ENCODE data around the gene MAMDC2. TPM values are rescaled to one million over a fixed set of nuclear protein-coding genes. Genes with fewer than 3 reads are reported as not detected.

Gene MAMDC2
- total and polyA plus RNA-seq, 2 of the 4 experiments (the other 2 are of a cell fraction) = 5.0 to 5.2 TPM

DNA sequence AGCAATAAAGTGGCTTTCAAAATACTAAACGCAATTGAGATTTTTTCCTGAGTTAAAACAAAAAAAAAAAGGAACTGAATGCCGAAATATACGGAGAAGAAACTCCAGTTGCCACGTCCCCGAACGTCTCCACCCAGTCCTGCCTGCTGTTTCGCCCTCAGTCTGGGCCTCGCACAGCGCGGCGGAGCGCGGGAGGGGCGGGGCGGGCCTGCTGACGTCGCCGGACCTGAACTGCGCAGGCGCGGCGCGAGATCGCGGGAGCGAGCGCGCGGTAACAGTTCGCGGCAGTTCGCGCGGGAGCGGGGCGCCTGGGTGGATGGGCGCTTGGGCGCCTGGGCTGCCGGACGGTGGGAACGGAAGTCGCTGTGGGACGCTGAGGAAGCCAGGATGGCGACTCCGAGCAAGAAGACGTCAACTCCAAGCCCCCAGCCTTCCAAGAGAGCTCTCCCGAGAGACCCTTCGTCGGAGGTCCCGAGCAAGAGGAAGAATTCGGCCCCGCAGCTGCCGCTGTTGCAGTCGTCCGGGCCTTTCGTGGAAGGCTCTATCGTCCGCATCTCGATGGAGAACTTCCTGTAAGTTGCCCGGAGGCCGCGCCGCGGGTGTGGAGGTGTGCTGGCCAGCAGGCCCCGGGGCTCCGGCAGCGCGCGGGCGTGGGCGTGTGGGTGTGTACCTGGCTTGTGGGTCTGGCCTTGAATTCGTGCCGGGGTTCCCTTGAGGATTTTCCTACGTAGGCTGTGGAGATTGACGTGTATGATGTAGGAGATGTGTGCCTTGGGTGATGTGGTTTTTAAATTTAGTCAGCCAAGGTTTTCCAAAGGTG is 215.3 kb downstream of the MAMDC2 start, which contains the start of gene SMC5:
Gene SMC5, plus strand, starts transcription at position 287 of the 820 bp plus-strand sequence. Its CDS starts 101 bp downstream, at position 388.
- Histone ChIP-seq H2BK15ac (ENCODE audit: low read depth, low read length) (peak within 1 kb of the TSS; percentile 97), H4K8ac (ENCODE audit: low read depth in 2 of 2, low read length in 2 of 2) (peak within 1 kb of the TSS; percentile 99 to 100), H2BK120ac (ENCODE audit: low read depth, low read length) (peak within 1 kb of the TSS; percentile 89), H3K18ac (ENCODE audit: low read depth, low read length) (peak within 1 kb of the TSS; percentile 86), H2AK9ac (replicated peaks; ENCODE audit: low read depth, low read length, poor library complexity) (peak within 1 kb of the TSS; percentile 99), H3K56ac (ENCODE audit: extremely low read depth, insufficient read depth, low read length) (peak within 1 kb of the TSS; percentile 98), H3K9ac (ENCODE audit: low read depth, low read length) (peak within 1 kb of the TSS; percentile 98), H3K9me1 (ENCODE audit: insufficient read depth, low read length) (0 out of 2 replicates have a peak, but pooled peaks cover 3% of the 10 kb centered on the region), H3K23ac (ENCODE audit: low read depth, low read length) (peak within 1 kb of the TSS; percentile 99), H4K91ac (ENCODE audit: insufficient read depth, low read depth, low read length) (peak within 1 kb of the TSS; percentile 97), H4K20me1 (ENCODE audit: insufficient read depth, low read length) (peaks cover 25% of the 10 kb centered on the region), H3K79me1 (ENCODE audit: low read depth in 1 of 2, low read length in 2 of 2) (peaks cover 14 to 66% of the 10 kb centered on the region in 2 experiments), H3K4ac (ENCODE audit: low read depth, low read length) (peak within 1 kb of the TSS; percentile 97), H3K14ac (replicated peaks; ENCODE audit: low read depth, low read length) (peak within 1 kb of the TSS; percentile 99), H2AK5ac (ENCODE audit: low read depth, low read length) (peak within 1 kb of the TSS; percentile 96), H2BK5ac (ENCODE audit: low read depth, low read length, poor library complexity, severe bottlenecking) (peak within 1 kb of the TSS; percentile 93), H2BK20ac (ENCODE audit: low read depth, low read length) (peak within 1 kb of the TSS; percentile 54; the same call in 1 of the 2 replicates), H3K4me3 (ENCODE audit: insufficient read depth, low read depth, low read length) (peak within 1 kb of the TSS; percentile 75), H3K4me1 (ENCODE audit: control insufficient read depth, insufficient read depth, low read length) (peaks cover 26% of the 10 kb centered on the region), H3K9me3 (ENCODE audit: control insufficient read depth, insufficient read depth, low read length) (0 out of 2 replicates have a peak, but pooled peaks cover 2% of the 10 kb centered on the region), H2AFZ (replicated peaks; ENCODE audit: low read length, poor library complexity) (peak within 1 kb of the TSS; percentile 96), H3K27ac (ENCODE audit: insufficient read depth, low read length) (peak within 1 kb of the TSS; percentile 97), H4K5ac (ENCODE audit: low read depth, low read length) (peak within 1 kb of the TSS; percentile 92), H3K27me3 (ENCODE audit: control insufficient read depth, insufficient read depth, low read length) (no peaks in the 10 kb centered on the region), H3K4me2 (ENCODE audit: low read depth, low read length) (peak within 1 kb of the TSS; percentile 81), H3K36me3 (ENCODE audit: control insufficient read depth, insufficient read depth, low read length) (peaks cover 10% of the 10 kb centered on the region; the same call in 1 of the 2 replicates)
- ChIA-PET POLR2A (ENCODE audit: unreplicated experiment) (no interaction called here), CTCF (interaction anchor here (2.9 kb wide), 1 partner anchor 148 kb away, joined by 8 read pairs; no protein-coding TSS in a partner anchor)
- 1% methylated on average over 19 of the region's 75 CpGs; no CpG with 5 or more reads in 1 of the 2 experiments for WGBS, 2 experiments (ENCODE audit: extremely low coverage in 2 of 2, insufficient read length in 1 of 2)
- DNase-seq (peak; percentile 92), ATAC-seq (ENCODE audit: low read depth) (peak; percentile 84)
- no TSS peak for BruUV-seq (replicated peaks)
- dilution Hi-C loops (cut with HindIII; ENCODE audit: low sequenced_read_pairs, unreplicated experiment) (no loop called here), intact Hi-C loops (cut with micrococcal nuclease) (loop anchor here (1.0 to 10.0 kb wide), 3 partner anchors 138 to 344 kb away; no protein-coding TSS in a partner anchor), in situ Hi-C loops (cut with MboI; ENCODE audit: low sequenced_read_pairs) (no loop called here)
- TF ChIP-seq RAD21 (IDR thresholded peaks at IDR 0.05; ENCODE audit: low read length) (no peak), BHLHE40 (IDR thresholded peaks at IDR 0.05; ENCODE audit: low read depth, low read length) (0 out of 2 replicates have a peak, but pooled peaks have one; percentile 1), MXI1 (IDR thresholded peaks at IDR 0.05; ENCODE audit: borderline replicate concordance, low read depth, low read length) (peak; percentile 67; the same call in 1 of the 2 replicates), CEBPB (IDR thresholded peaks at IDR 0.05; ENCODE audit: low read depth, low read length) (no peak), CTCF (conservative IDR thresholded peaks at IDR 0.05; ENCODE audit: low read depth, low read length) (no peak), FOS (IDR thresholded peaks at IDR 0.05; ENCODE audit: low read depth, low read length) (no peak), MAZ (IDR thresholded peaks at IDR 0.05; ENCODE audit: borderline replicate concordance, low read depth, low read length) (peak; percentile 80; the same call in 1 of the 2 replicates), CHD1 (IDR thresholded peaks at IDR 0.05; ENCODE audit: low read depth, low read length) (0 out of 2 replicates have a peak, but pooled peaks have one; percentile 57), SMC3 (IDR thresholded peaks at IDR 0.05; ENCODE audit: low read depth, low read length) (no peak), RFX5 (IDR thresholded peaks at IDR 0.05; ENCODE audit: low read depth, low read length) (no peak), RCOR1 (IDR thresholded peaks at IDR 0.05; ENCODE audit: insufficient replicate concordance, low read length) (no peak), MAFK (IDR thresholded peaks at IDR 0.05; ENCODE audit: low read depth, low read length) (no peak)
- TF ChIP-seq, protein P1, sequence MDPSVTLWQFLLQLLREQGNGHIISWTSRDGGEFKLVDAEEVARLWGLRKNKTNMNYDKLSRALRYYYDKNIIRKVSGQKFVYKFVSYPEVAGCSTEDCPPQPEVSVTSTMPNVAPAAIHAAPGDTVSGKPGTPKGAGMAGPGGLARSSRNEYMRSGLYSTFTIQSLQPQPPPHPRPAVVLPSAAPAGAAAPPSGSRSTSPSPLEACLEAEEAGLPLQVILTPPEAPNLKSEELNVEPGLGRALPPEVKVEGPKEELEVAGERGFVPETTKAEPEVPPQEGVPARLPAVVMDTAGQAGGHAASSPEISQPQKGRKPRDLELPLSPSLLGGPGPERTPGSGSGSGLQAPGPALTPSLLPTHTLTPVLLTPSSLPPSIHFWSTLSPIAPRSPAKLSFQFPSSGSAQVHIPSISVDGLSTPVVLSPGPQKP (IDR thresholded peaks at IDR 0.05; ENCODE audit: borderline replicate concordance, low read depth, low read length) = no peak

Measured in IMR-90 (cell line).